A549 (cell line): Measurements from ENCODE around the gene C1QL3. TPM values are rescaled to one million over a fixed set of nuclear protein-coding genes. Genes with fewer than 3 reads are reported as not detected.

Experiments used
- ATAC-seq, 2 experiments: fragments of 200-7000 bp in 1 of 2; fragments of >200 bp in 1 of 2; cut with Nextera tagmentation in 1 of 2; cut with Tn5 transposase in 1 of 2; 3 replicates each; pipeline versions ENCODE4 v1.8.0 to v1.9.1; 2018 to 2020; ENCODE audit warnings: mild to moderate bottlenecking in 1 of 2, moderate library complexity in 1 of 2
- CTCF ChIA-PET: fragments of 300-600 bp; sonication (Branson Sonifier 250); formaldehyde crosslinking; extraction: SDS; loops from one replicate; lab custom pipeline; 2021; ENCODE audit warnings: antibody characterized with exemption, inconsistent platforms; lab: Yijun Ruan, JAX
- POLR2A ChIA-PET: fragments of 350-600 bp; formaldehyde crosslinking; extraction: SDS; loops from one replicate; lab custom pipeline; 2021; ENCODE audit warnings: antibody characterized with exemption, inconsistent platforms; lab: Yijun Ruan, JAX
- DNase-seq, 2 experiments: peaks; one replicate each; pipeline versions ENCODE4 v3.0.0 to v3.0.0-alpha.2; 2011 to 2016; ENCODE audit warnings: low read depth in 1 of 2, low spot score in 1 of 2
- FAIRE-seq: peaks from 2 replicates; lab custom pipeline; 2011; peaks lifted over from hg19 to GRCh38; lab: Jason Lieb, UNC
- H3K27ac ChIP-seq, 2 experiments: fragments of >200 bp; sonication (Bioruptor Twin); formaldehyde crosslinking; 3 replicates each; pipeline ENCODE4 v1.5.1; 2016 to 2017
- H3K4me1 ChIP-seq: fragments of >200 bp; sonication (Bioruptor Twin); formaldehyde crosslinking; 3 replicates; pipeline ENCODE4 v1.6.1; 2016
- H3K4me2 ChIP-seq: fragments of >200 bp; sonication (Bioruptor Twin); formaldehyde crosslinking; 3 replicates; pipeline ENCODE4 v1.6.1; 2016
- H3K4me3 ChIP-seq: fragments of >200 bp; sonication (Bioruptor Twin); formaldehyde crosslinking; 3 replicates; pipeline ENCODE4 v1.5.1; 2016
- H3K9me3 ChIP-seq: fragments of >200 bp; sonication (Bioruptor Twin); formaldehyde crosslinking; 3 replicates; pipeline ENCODE4 v1.6.1; 2016
- ATOH8 ChIP-seq: fragments of 250-450 bp; sonication (Bioruptor Pico); IDR thresholded peaks from 2 replicates; pipeline ENCODE4 v1.5.0; 2020; ENCODE audit warnings: low read depth, mild to moderate bottlenecking, moderate library complexity
- CTCF ChIP-seq: fragments of >200 bp; sonication (Bioruptor Twin); formaldehyde crosslinking; IDR thresholded peaks from 3 replicates; pipeline ENCODE4 v1.5.1; 2016
- EHF ChIP-seq: fragments of 250-450 bp; sonication (Bioruptor Pico); IDR thresholded peaks from 2 replicates; pipeline ENCODE4 v1.5.0; 2020; ENCODE audit warnings: mild to moderate bottlenecking
- EHMT2 ChIP-seq: fragments of 200-600 bp; sonication (generic); IDR thresholded peaks from 2 replicates; pipeline ENCODE4 v1.6.1; 2016; ENCODE audit warnings: antibody characterized with exemption, low read depth, mild to moderate bottlenecking, moderate library complexity
- ESRRA ChIP-seq: fragments of 150-350 bp; IDR thresholded peaks from 2 replicates; pipeline ENCODE4 v1.6.1; 2014; ENCODE audit warnings: mild to moderate bottlenecking, low read length, borderline replicate concordance
- FOSB ChIP-seq: fragments of 250-450 bp; sonication (Bioruptor Pico); IDR thresholded peaks from 2 replicates; pipeline ENCODE4 v1.5.0; 2020; ENCODE audit warnings: mild to moderate bottlenecking, moderate library complexity
- FOXS1 ChIP-seq: fragments of 250-450 bp; sonication (Bioruptor Pico); IDR thresholded peaks from 2 replicates; pipeline ENCODE4 v1.5.0; 2020; ENCODE audit warnings: mild to moderate bottlenecking, moderate library complexity
- GATA3 ChIP-seq: IDR thresholded peaks from 2 replicates; pipeline ENCODE4 v1.6.1; 2012; ENCODE audit warnings: borderline replicate concordance
- HDAC2 ChIP-seq: fragments of 200-600 bp; sonication (generic); IDR thresholded peaks from 2 replicates; pipeline ENCODE4 v1.6.1; 2016
- HEYL ChIP-seq: fragments of 250-450 bp; sonication (Bioruptor Pico); IDR thresholded peaks from 2 replicates; pipeline ENCODE4 v1.8.0; 2021; ENCODE audit warnings: mild to moderate bottlenecking, moderate library complexity
- HMGXB4 ChIP-seq: fragments of 250-450 bp; sonication (Bioruptor Pico); IDR thresholded peaks from 2 replicates; pipeline ENCODE4 v1.5.0; 2021; ENCODE audit warnings: mild to moderate bottlenecking, moderate library complexity, borderline replicate concordance
- HOXB13 ChIP-seq: fragments of 250-450 bp; sonication (Bioruptor Pico); IDR thresholded peaks from 2 replicates; pipeline ENCODE4 v1.5.0; 2020; ENCODE audit warnings: low read depth, mild to moderate bottlenecking, moderate library complexity
- HOXB5 ChIP-seq: fragments of 250-450 bp; sonication (Bioruptor Pico); IDR thresholded peaks from 2 replicates; pipeline ENCODE4 v1.5.0; 2020; ENCODE audit warnings: mild to moderate bottlenecking, moderate library complexity
- KDM5A ChIP-seq: fragments of 200-600 bp; sonication (generic); IDR thresholded peaks from 2 replicates; pipeline ENCODE4 v1.6.1; 2016; ENCODE audit warnings: antibody characterized with exemption, mild to moderate bottlenecking
- MAX ChIP-seq: IDR thresholded peaks from 2 replicates; pipeline ENCODE4 v1.6.1; 2012
- MYC ChIP-seq: IDR thresholded peaks from 2 replicates; pipeline ENCODE4 v1.6.1; 2012; ENCODE audit warnings: mild to moderate bottlenecking, inconsistent platforms, low read length, improper control_type of control experiment, borderline replicate concordance
- PHF8 ChIP-seq: fragments of 200-600 bp; sonication (generic); IDR thresholded peaks from 2 replicates; pipeline ENCODE4 v1.6.1; 2016; ENCODE audit warnings: low read depth, mild to moderate bottlenecking, antibody characterized with exemption, moderate library complexity, borderline replicate concordance
- POLR2A ChIP-seq: IDR thresholded peaks from 2 replicates; pipeline ENCODE4 v1.6.1; 2012; ENCODE audit warnings: mild to moderate bottlenecking, low read length
- RAD21 ChIP-seq, 2 experiments: fragments of >200 bp in 1 of 2; sonication (Bioruptor Twin) in 1 of 2; formaldehyde crosslinking in 1 of 2; IDR thresholded peaks in 1 of 2; conservative IDR thresholded peaks in 1 of 2; 2 replicates in 1 of 2; 3 replicates in 1 of 2; pipeline ENCODE4 v1.6.1; 2012 to 2018; ENCODE audit warnings: inconsistent platforms in 1 of 2
- RARB ChIP-seq: fragments of 250-450 bp; sonication (Bioruptor Pico); IDR thresholded peaks from 2 replicates; pipeline ENCODE4 v1.8.0; 2021; ENCODE audit warnings: mild to moderate bottlenecking, moderate library complexity
- RNF2 ChIP-seq: fragments of 200-600 bp; sonication (generic); IDR thresholded peaks from 2 replicates; pipeline ENCODE4 v1.6.1; 2016; ENCODE audit warnings: low read depth, mild to moderate bottlenecking, antibody characterized with exemption, moderate library complexity, borderline replicate concordance
- TP53 ChIP-seq: fragments of 250-450 bp; sonication (Bioruptor Pico); IDR thresholded peaks from 2 replicates; pipeline ENCODE4 v1.5.0; 2021; ENCODE audit warnings: mild to moderate bottlenecking, moderate library complexity
- ZC3H11A ChIP-seq: fragments of 450-650 bp; IDR thresholded peaks from 2 replicates; pipeline ENCODE4 v1.6.1; 2014; ENCODE audit warnings: antibody characterized with exemption, mild to moderate bottlenecking
- ZFP36 ChIP-seq: fragments of 450-650 bp; IDR thresholded peaks from 2 replicates; pipeline ENCODE4 v1.6.1; 2014; ENCODE audit warnings: borderline replicate concordance; ENCODE audit not compliant: partially characterized antibody
- ZNF302 ChIP-seq: fragments of 250-450 bp; sonication (Bioruptor Pico); IDR thresholded peaks from 2 replicates; pipeline ENCODE4 v1.9.0; 2021; ENCODE audit warnings: inconsistent platforms, mild to moderate bottlenecking, moderate library complexity
- whole genome bisulfite sequencing: methylation state at CpG from one replicate; pipeline ENCODE4 v1.1.6; 2017; ENCODE audit errors: missing lambda C conversion rate; 5-methylcytosine and 5-hydroxymethylcytosine counted together
- polyA plus RNA-seq, 4 experiments: library from polyadenylated mRNA; depleted of rRNA in 3 of 4; stranded (reverse); fragments of >200 nt; fragmentation: RNase III in 1 of 4; extraction: RNeasy Plus Mini Kit Qiagen cat#74134 plus additional on column Dnase treatment in 1 of 4; gene quantifications; 2 replicates in 3 of 4; 3 replicates in 1 of 4; pipeline ENCODE4 v1.2.3, GENCODE V29; 2011 to 2017
- TF ChIP-seq, protein P1 (sequence below): fragments of 200-600 bp; sonication (generic); IDR thresholded peaks from 2 replicates; pipeline ENCODE4 v1.6.1; 2016; ENCODE audit warnings: antibody characterized with exemption, mild to moderate bottlenecking, moderate library complexity
- TF ChIP-seq, protein P2 (sequence below): fragments of >200 bp; sonication (Bioruptor Twin); formaldehyde crosslinking; IDR thresholded peaks from 2 replicates; pipeline ENCODE4 v1.6.1; 2016

The C1QL3 gene
- polyA plus RNA-seq, 2 of the 4 experiments (the other 2 are of a cell fraction) = not detected

DNA sequence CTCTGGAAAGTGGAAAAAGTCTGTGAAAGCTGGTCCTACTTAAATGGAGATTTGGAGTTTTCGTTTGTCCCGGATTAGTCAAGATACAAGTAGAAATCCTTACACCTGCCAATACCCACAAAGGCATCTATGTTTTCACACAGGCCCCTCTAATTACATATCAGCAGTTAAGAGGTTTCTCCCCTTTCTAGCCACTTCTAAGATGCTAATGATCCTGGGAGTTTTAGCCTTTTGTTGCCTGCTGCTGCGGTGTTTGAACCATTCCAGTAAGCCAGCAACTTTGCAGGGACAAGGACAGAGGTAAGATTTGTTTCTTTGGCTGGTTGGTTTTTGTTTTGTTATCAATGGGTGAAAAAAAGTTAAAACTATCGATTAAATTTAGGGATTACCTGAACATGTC lies 5.8 kb upstream of the C1QL3 start:
- Histone ChIP-seq H3K9me3 (no peaks in the 10 kb centered on the region), H3K4me2 (no peak overlapping the region), H3K4me1 (no peaks in the 10 kb centered on the region), H3K4me3 (no peak overlapping the region), H3K27ac (no peak overlapping the region)
- 83% methylated on average over 4 of the region's 4 CpGs for WGBS
- TF ChIP-seq, protein P1, sequence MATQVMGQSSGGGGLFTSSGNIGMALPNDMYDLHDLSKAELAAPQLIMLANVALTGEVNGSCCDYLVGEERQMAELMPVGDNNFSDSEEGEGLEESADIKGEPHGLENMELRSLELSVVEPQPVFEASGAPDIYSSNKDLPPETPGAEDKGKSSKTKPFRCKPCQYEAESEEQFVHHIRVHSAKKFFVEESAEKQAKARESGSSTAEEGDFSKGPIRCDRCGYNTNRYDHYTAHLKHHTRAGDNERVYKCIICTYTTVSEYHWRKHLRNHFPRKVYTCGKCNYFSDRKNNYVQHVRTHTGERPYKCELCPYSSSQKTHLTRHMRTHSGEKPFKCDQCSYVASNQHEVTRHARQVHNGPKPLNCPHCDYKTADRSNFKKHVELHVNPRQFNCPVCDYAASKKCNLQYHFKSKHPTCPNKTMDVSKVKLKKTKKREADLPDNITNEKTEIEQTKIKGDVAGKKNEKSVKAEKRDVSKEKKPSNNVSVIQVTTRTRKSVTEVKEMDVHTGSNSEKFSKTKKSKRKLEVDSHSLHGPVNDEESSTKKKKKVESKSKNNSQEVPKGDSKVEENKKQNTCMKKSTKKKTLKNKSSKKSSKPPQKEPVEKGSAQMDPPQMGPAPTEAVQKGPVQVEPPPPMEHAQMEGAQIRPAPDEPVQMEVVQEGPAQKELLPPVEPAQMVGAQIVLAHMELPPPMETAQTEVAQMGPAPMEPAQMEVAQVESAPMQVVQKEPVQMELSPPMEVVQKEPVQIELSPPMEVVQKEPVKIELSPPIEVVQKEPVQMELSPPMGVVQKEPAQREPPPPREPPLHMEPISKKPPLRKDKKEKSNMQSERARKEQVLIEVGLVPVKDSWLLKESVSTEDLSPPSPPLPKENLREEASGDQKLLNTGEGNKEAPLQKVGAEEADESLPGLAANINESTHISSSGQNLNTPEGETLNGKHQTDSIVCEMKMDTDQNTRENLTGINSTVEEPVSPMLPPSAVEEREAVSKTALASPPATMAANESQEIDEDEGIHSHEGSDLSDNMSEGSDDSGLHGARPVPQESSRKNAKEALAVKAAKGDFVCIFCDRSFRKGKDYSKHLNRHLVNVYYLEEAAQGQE = no peak
- TF ChIP-seq HDAC2 = no peak
- TF ChIP-seq HOXB13 (CRISPR knock-in tag) = no peak
- TF ChIP-seq HMGXB4 (CRISPR knock-in tag) = no peak
- TF ChIP-seq ZNF302 (CRISPR knock-in tag) = no peak
- TF ChIP-seq EHMT2 = no peak
- TF ChIP-seq ATOH8 = no peak
- no peak for TF ChIP-seq RNF2
- no peak for TF ChIP-seq RARB (CRISPR knock-in tag)
- no peak for TF ChIP-seq CTCF
- no peak for TF ChIP-seq ZC3H11A
- no peak for TF ChIP-seq FOSB (CRISPR knock-in tag)
- TF ChIP-seq PHF8 = no peak
- no peak for TF ChIP-seq FOXS1 (CRISPR knock-in tag)
- TF ChIP-seq, protein P2, sequence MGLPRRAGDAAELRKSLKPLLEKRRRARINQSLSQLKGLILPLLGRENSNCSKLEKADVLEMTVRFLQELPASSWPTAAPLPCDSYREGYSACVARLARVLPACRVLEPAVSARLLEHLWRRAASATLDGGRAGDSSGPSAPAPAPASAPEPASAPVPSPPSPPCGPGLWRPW = no peak
- no peak for TF ChIP-seq POLR2A
- ChIA-PET CTCF (interaction anchor here (1.0 to 1.3 kb wide), 2 partner anchors 18 to 56 kb away, joined by 3 read pairs; no protein-coding TSS in a partner anchor), POLR2A (no interaction called here)
- no peak for DNase-seq
- FAIRE-seq = no peak
- no peak for ATAC-seq

DNA sequence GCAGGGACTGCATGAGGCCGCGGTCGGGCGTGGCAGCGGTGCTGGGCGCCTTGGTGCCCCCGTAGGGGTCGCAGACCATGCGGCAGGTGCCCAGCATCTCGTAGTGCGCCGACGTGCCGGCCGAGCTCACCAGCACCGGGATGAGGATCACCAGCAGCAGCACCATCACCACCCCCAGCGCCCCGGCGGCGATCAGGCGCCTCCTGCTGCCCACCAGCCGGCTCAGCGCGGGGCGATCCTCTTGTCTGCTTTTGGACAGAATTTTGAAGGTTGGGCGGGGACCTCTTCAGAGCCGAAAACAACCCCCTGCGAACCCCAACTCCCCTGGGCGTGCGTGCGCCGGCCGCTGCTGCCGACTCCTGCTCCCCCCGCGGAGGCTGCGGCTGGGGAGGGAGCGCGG lies 779 bp downstream of the C1QL3 start:
- no peaks in the 10 kb centered on the region for H3K9me3 ChIP-seq
- ATAC-seq (no peak), FAIRE-seq (no peak), DNase-seq (no peak)
- no peak overlapping the region for H3K27ac ChIP-seq
- ChIA-PET CTCF (no interaction called here), POLR2A (no interaction called here)
- no peaks in the 10 kb centered on the region for H3K4me1 ChIP-seq
- H3K4me2 ChIP-seq = no peak overlapping the region
- 89% methylated on average over 7 of the region's 39 CpGs for WGBS
- H3K4me3 ChIP-seq = no peak overlapping the region
- no peak for TF ChIP-seq RAD21 (conservative IDR thresholded peaks at IDR 0.05 in 1 of 2, IDR thresholded peaks at IDR 0.05 in 1 of 2)
- TF ChIP-seq FOSB (CRISPR knock-in tag) = no peak
- no peak for TF ChIP-seq HOXB5 (CRISPR knock-in tag)
- no peak for TF ChIP-seq KDM5A
- no peak for TF ChIP-seq MAX
- no peak for TF ChIP-seq EHMT2
- no peak for TF ChIP-seq HEYL (CRISPR knock-in tag)
- no peak for TF ChIP-seq ZFP36
- no peak for TF ChIP-seq ZNF302 (CRISPR knock-in tag)
- no peak for TF ChIP-seq MYC
- TF ChIP-seq ESRRA = no peak
- no peak for TF ChIP-seq HOXB13 (CRISPR knock-in tag)
- no peak for TF ChIP-seq HMGXB4 (CRISPR knock-in tag)
- TF ChIP-seq EHF (CRISPR knock-in tag) = no peak
- no peak for TF ChIP-seq TP53 (CRISPR knock-in tag)
- no peak for TF ChIP-seq GATA3
